K562 (cell line): ENCODE data around the gene EZH1. TPM values are rescaled to one million over a fixed set of nuclear protein-coding genes. Genes with fewer than 3 reads are reported as not detected.

Experiments used
- BCOR ChIP-seq: fragments of 450-650 bp; IDR thresholded peaks from 2 replicates; pipeline ENCODE4 v1.6.1; 2016
- CHD1 ChIP-seq: fragments of 200-600 bp; sonication (generic); IDR thresholded peaks from one replicate; pipeline ENCODE4 v1.6.1; 2012; ENCODE audit warnings: mild to moderate bottlenecking, moderate library complexity, low read length, inconsistent platforms
- E2F6 ChIP-seq, 2 experiments: IDR thresholded peaks; 2 replicates each; pipeline ENCODE4 v1.6.1; 2011; ENCODE audit warnings: borderline replicate concordance in 1 of 2, control low read depth in 1 of 2, low read depth in 1 of 2, low read length in 1 of 2, mild to moderate bottlenecking in 1 of 2, mixed read lengths in 1 of 2, moderate library complexity in 1 of 2; ENCODE audit not compliant: insufficient read depth in 1 of 2, insufficient read length in 1 of 2, poor library complexity in 1 of 2, severe bottlenecking in 1 of 2; ENCODE audit errors: extremely low read depth in 1 of 2
- GTF2E2 ChIP-seq: fragments of 200-800 bp; sonication (Bioruptor generic); IDR thresholded peaks from 2 replicates; pipeline ENCODE4 v1.6.1; 2016; ENCODE audit warnings: missing genetic modification characterization, missing compliant biosample characterization
- JUN ChIP-seq, 2 experiments: sonication (generic) in 1 of 2; formaldehyde crosslinking in 1 of 2; IDR thresholded peaks; 2 replicates each; pipeline versions ENCODE4 v1.6.1 to v1.8.0; 2012 to 2022; ENCODE audit warnings: borderline replicate concordance in 2 of 2, mild to moderate bottlenecking in 2 of 2, improper control_type of control experiment in 1 of 2, low read depth in 1 of 2, low read length in 1 of 2, missing genetic modification reagents in 1 of 2
- NFRKB ChIP-seq: fragments of 450-650 bp; IDR thresholded peaks from 2 replicates; pipeline ENCODE4 v1.6.1; 2016; ENCODE audit warnings: low read depth
- NR2C2 ChIP-seq, 2 experiments: fragments of 200-800 bp in 1 of 2; sonication (Bioruptor generic) in 1 of 2; sonication (generic) in 1 of 2; formaldehyde crosslinking in 1 of 2; IDR thresholded peaks; 2 replicates each; pipeline versions ENCODE4 v1.6.1 to v1.8.0; 2016 to 2022; ENCODE audit warnings: mild to moderate bottlenecking in 1 of 2, missing compliant biosample characterization in 1 of 2, missing genetic modification characterization in 1 of 2, missing genetic modification reagents in 1 of 2
- NR4A1 ChIP-seq, 2 experiments: fragments of 250-450 bp in 1 of 2; fragments of 450-650 bp in 1 of 2; sonication (Bioruptor Pico) in 1 of 2; IDR thresholded peaks; 2 replicates each; pipeline versions ENCODE4 v1.4.0 to v1.6.1; 2016 to 2020; ENCODE audit warnings: mild to moderate bottlenecking in 2 of 2, missing compliant biosample characterization in 1 of 2, missing genetic modification characterization in 1 of 2, moderate library complexity in 1 of 2
- RBFOX2 ChIP-seq: fragments of 200-400 bp; formaldehyde crosslinking; IDR thresholded peaks from 2 replicates; pipeline ENCODE4 v1.6.1; 2017; ENCODE audit warnings: low read depth, mild to moderate bottlenecking, low read length, moderate library complexity
- RBM14 ChIP-seq: fragments of 200-400 bp; formaldehyde crosslinking; IDR thresholded peaks from 2 replicates; pipeline ENCODE4 v1.6.1; 2018; ENCODE audit warnings: low read depth, mild to moderate bottlenecking, low read length, moderate library complexity, borderline replicate concordance; ENCODE audit not compliant: insufficient read depth
- RNF2 ChIP-seq: sonication (generic); IDR thresholded peaks from 2 replicates; pipeline ENCODE4 v1.6.1; 2016
- TAF1 ChIP-seq: IDR thresholded peaks from 2 replicates; pipeline ENCODE4 v1.6.1; 2011; ENCODE audit warnings: mild to moderate bottlenecking, low read length, moderate library complexity; ENCODE audit not compliant: insufficient read depth, control insufficient read depth, severe bottlenecking; ENCODE audit errors: extremely low read depth
- TOE1 ChIP-seq, 2 experiments: fragments of 450-650 bp in 1 of 2; sonication (generic) in 1 of 2; formaldehyde crosslinking in 1 of 2; IDR thresholded peaks; 2 replicates each; pipeline versions ENCODE4 v1.7.1 to v1.8.0; 2016 to 2022; ENCODE audit warnings: borderline replicate concordance in 2 of 2, mild to moderate bottlenecking in 2 of 2, antibody characterized with exemption in 1 of 2, inconsistent platforms in 1 of 2, low read depth in 1 of 2, missing genetic modification reagents in 1 of 2, moderate library complexity in 1 of 2
- VEZF1 ChIP-seq: fragments of 200-800 bp; sonication (Bioruptor generic); IDR thresholded peaks from 2 replicates; pipeline ENCODE4 v1.6.1; 2017; ENCODE audit warnings: missing genetic modification characterization, missing compliant biosample characterization
- ZBTB8A ChIP-seq: fragments of 450-650 bp; IDR thresholded peaks from 2 replicates; pipeline ENCODE4 v1.6.1; 2018; ENCODE audit warnings: mild to moderate bottlenecking, moderate library complexity; ENCODE audit not compliant: partially characterized antibody
- ZC3H11A ChIP-seq: IDR thresholded peaks from 2 replicates; pipeline ENCODE4 v1.6.1; 2012; ENCODE audit warnings: low read depth, low read length, improper control_type of control experiment
- ZNF311 ChIP-seq: fragments of 250-450 bp; sonication (Bioruptor Pico); IDR thresholded peaks from 2 replicates; pipeline ENCODE4 v1.4.0; 2020; ENCODE audit warnings: mild to moderate bottlenecking, moderate library complexity
- ZNF395 ChIP-seq: fragments of 200-800 bp; sonication (Bioruptor generic); IDR thresholded peaks from 2 replicates; pipeline ENCODE4 v1.6.1; 2017; ENCODE audit warnings: missing genetic modification characterization, missing compliant biosample characterization
- polyA plus RNA-seq, 8 experiments: library from polyadenylated mRNA; depleted of rRNA in 4 of 8; stranded (reverse) in 5 of 8; unstranded in 3 of 8; fragments of >200 nt; fragmentation: Nextera tagmentation in 2 of 8; fragmentation: Illumina TruSeq in 1 of 8; extraction: Ambion mirVana in 2 of 8; extraction: Trizol in 1 of 8; gene quantifications; 2 replicates each; pipeline versions ENCODE4 v1.2.1 to v1.2.3, GENCODE V29; 2011 to 2014; ENCODE audit warnings: inconsistent platforms in 1 of 8, missing spikeins in 1 of 8
- total RNA-seq, 7 experiments: library from RNA; depleted of rRNA in 6 of 7; stranded (reverse); fragments of >200 nt in 6 of 7; fragmentation: Illumina TruSeq in 2 of 7; extraction: Trizol in 2 of 7; gene quantifications; 2 replicates each; pipeline versions ENCODE4 v1.2.1 to v1.2.3, GENCODE V29; 2011 to 2021; ENCODE audit warnings: low replicate concordance in 1 of 7

The EZH1 gene
- total and polyA plus RNA-seq, 9 of the 15 experiments (the other 6 are each of a cell fraction or from before 2014, with no cell fraction given), result 8.6 to 40.8 (median 22.9) TPM

- TF ChIP-seq ZNF311 (CRISPR knock-in tag) (no peak), NFRKB (0 out of 2 replicates have a peak, but pooled peaks have one; percentile 41), GTF2E2 (tag) (no peak), RNF2 (0 out of 2 replicates have a peak, but pooled peaks have one; percentile 16), TAF1 (peak; percentile 32), NR2C2 (CRISPR knock-in tag; IDR thresholded peaks at IDR 0.05) (no peak), NR2C2 (tag; IDR thresholded peaks at IDR 0.05) (no peak), RBM14 (0 out of 2 replicates have a peak, but pooled peaks have one; percentile 75), NR4A1 (CRISPR knock-in tag; IDR thresholded peaks at IDR 0.05) (no peak), NR4A1 (tag; IDR thresholded peaks at IDR 0.05) (no peak), JUN (IDR thresholded peaks at IDR 0.05; ENCODE audit: borderline replicate concordance, low read depth, low read length) (no peak), JUN (CRISPR knock-in tag; IDR thresholded peaks at IDR 0.05; ENCODE audit: borderline replicate concordance) (no peak), BCOR (peak; percentile 56), RBFOX2 (peak; percentile 72), TOE1 (IDR thresholded peaks at IDR 0.05; ENCODE audit: borderline replicate concordance) (no peak), TOE1 (CRISPR knock-in tag; IDR thresholded peaks at IDR 0.05; ENCODE audit: borderline replicate concordance, low read depth) (no peak), CHD1 (peak; percentile 48), VEZF1 (CRISPR knock-in tag) (no peak), ZNF395 (no peak), ZC3H11A (no peak), E2F6 (IDR thresholded peaks at IDR 0.05; ENCODE audit: borderline replicate concordance in 1 of 2, extremely low read depth in 1 of 2, insufficient read depth in 1 of 2, insufficient read length in 1 of 2, low read depth in 1 of 2, low read length in 1 of 2, poor library complexity in 1 of 2, severe bottlenecking in 1 of 2) (no peak), ZBTB8A (no peak)
These were observed 68.3 kb downstream of the EZH1 start, which contains the start of gene PLEKHH3 (continued) for GRCh38 chr17:42676424-42677011.
